Fibroblast of skin of right biceps (primary cell): Measurements from ENCODE around the gene RNF103.
"Not testable (repeated sequence)": the region's sequence is repeated elsewhere in the genome, so short reads cannot be mapped to it uniquely, and the experiment has no call there.

Experiments used
- DNase-seq: peaks from one replicate; pipeline ENCODE4 v3.0.0-alpha.2; 2013

Gene RNF103

GRCh38 chr2:86623494-86624266, at the start of gene RNF103:
RNF103 (minus strand) TSS chr2:86623865; CDS start chr2:86622886, 979 bp downstream.
- peak; percentile 92 for DNase-seq

- DNase-seq: no peak
These were observed 49.3 kb upstream of the RNF103 start for GRCh38 chr2:86673011-86673410.

- no peak for DNase-seq
These were observed 48.4 kb upstream of the RNF103 start for GRCh38 chr2:86672027-86672545.

GRCh38 chr2:86671337-86671981, 47.8 kb upstream of the RNF103 start:
- no peak for DNase-seq

- not testable (repeated sequence) for DNase-seq
These were observed 45.7 kb upstream of the RNF103 start for GRCh38 chr2:86669323-86669722.

- DNase-seq: no peak
These were observed 37.7 kb upstream of the RNF103 start for GRCh38 chr2:86661333-86661732.

- DNase-seq: no peak
These were observed 26.5 kb upstream of the RNF103 start for GRCh38 chr2:86650188-86650587.

GRCh38 chr2:86649119-86649947, 25.7 kb upstream of the RNF103 start:
- DNase-seq: no peak

GRCh38 chr2:86648681-86649080, 25.0 kb upstream of the RNF103 start:
- DNase-seq: no peak

GRCh38 chr2:86646865-86647264, 23.2 kb upstream of the RNF103 start:
- no peak for DNase-seq

- no peak for DNase-seq
These were observed 22.7 kb upstream of the RNF103 start for GRCh38 chr2:86646329-86646728.

- DNase-seq: no peak
These were observed 22.1 kb upstream of the RNF103 start for GRCh38 chr2:86645752-86646151.

GRCh38 chr2:86638712-86639111, 15.0 kb upstream of the RNF103 start:
- DNase-seq: no peak

- no peak for DNase-seq
These were observed 13.2 kb upstream of the RNF103 start for GRCh38 chr2:86636842-86637241.

GRCh38 chr2:86634352-86634751, 10.7 kb upstream of the RNF103 start:
- peak; percentile 18 for DNase-seq

GRCh38 chr2:86633155-86633651, 9.5 kb upstream of the RNF103 start:
- no peak for DNase-seq

- DNase-seq: no peak
These were observed 9.0 kb upstream of the RNF103 start for GRCh38 chr2:86632672-86633071.

- no peak for DNase-seq
These were observed 8.3 kb upstream of the RNF103 start for GRCh38 chr2:86631846-86632485.

GRCh38 chr2:86628091-86628522, 4.4 kb upstream of the RNF103 start:
- no peak for DNase-seq

GRCh38 chr2:86627550-86627949, 3.9 kb upstream of the RNF103 start:
- no peak for DNase-seq

GRCh38 chr2:86625096-86625495, 1.4 kb upstream of the RNF103 start:
- DNase-seq: no peak

GRCh38 chr2:86624267-86624547, 542 bp upstream of the RNF103 start:
- peak; percentile 3 for DNase-seq

- no peak for DNase-seq
These were observed 597 bp downstream of the RNF103 start for GRCh38 chr2:86623043-86623493.
